DND-41 (cell line): ENCODE measurements around the gene SPATA1.

ENCODE experiments used
- ATAC-seq: fragments of 200-7000 bp; cut with Tn5 transposase; 3 replicates; pipeline ENCODE4 v1.9.1; 2021; ENCODE audit warnings: low read depth; ENCODE audit not compliant: insufficient read depth
- DNase-seq: peaks from one replicate; pipeline ENCODE4 v3.0.0-alpha.2; 2020
- H2AFZ ChIP-seq: 2 replicates; pipeline ENCODE4 v1.6.0; 2012; ENCODE audit warnings: low read depth, low read length
- H3K27ac ChIP-seq: 2 replicates; pipeline ENCODE4 v1.5.1; 2012; ENCODE audit warnings: low read length, inconsistent platforms
- H3K27me3 ChIP-seq: fragments of 200-600 bp; sonication (generic); 2 replicates; pipeline ENCODE4 v1.6.0; 2012; ENCODE audit warnings: low read length, mild to moderate bottlenecking, inconsistent platforms; ENCODE audit not compliant: insufficient read depth, poor library complexity
- H3K36me3 ChIP-seq: 2 replicates; pipeline ENCODE4 v1.5.1; 2012; ENCODE audit warnings: low read length, inconsistent platforms; ENCODE audit not compliant: insufficient read depth
- H3K4me1 ChIP-seq: 2 replicates; pipeline ENCODE4 v1.5.1; 2012; ENCODE audit warnings: mild to moderate bottlenecking, low read length; ENCODE audit not compliant: insufficient read depth
- H3K4me2 ChIP-seq: 2 replicates; pipeline ENCODE4 v1.6.0; 2012; ENCODE audit warnings: mild to moderate bottlenecking, moderate library complexity, low read length, inconsistent platforms; ENCODE audit not compliant: insufficient read depth
- H3K4me3 ChIP-seq, 2 experiments: fragments of 200-600 bp in 1 of 2; shearing (Covaris generic) in 1 of 2; 2 replicates each; pipeline ENCODE4 v1.5.1; 2012 to 2016; ENCODE audit warnings: inconsistent platforms in 2 of 2, low read length in 2 of 2, mild to moderate bottlenecking in 2 of 2, low read depth in 1 of 2, moderate library complexity in 1 of 2
- H3K79me2 ChIP-seq: 2 replicates; pipeline ENCODE4 v1.6.0; 2012; ENCODE audit warnings: low read length, inconsistent platforms; ENCODE audit not compliant: insufficient read depth
- H3K9ac ChIP-seq: 2 replicates; pipeline ENCODE4 v1.6.0; 2012; ENCODE audit warnings: low read depth, mild to moderate bottlenecking, inconsistent platforms, low read length, moderate library complexity
- H3K9me3 ChIP-seq: 2 replicates; pipeline ENCODE4 v1.5.1; 2012; ENCODE audit warnings: low read length, moderate library complexity, mild to moderate bottlenecking, inconsistent platforms; ENCODE audit not compliant: insufficient read depth, severe bottlenecking
- H4K20me1 ChIP-seq: 2 replicates; pipeline ENCODE4 v1.6.0; 2012; ENCODE audit warnings: low read length; ENCODE audit not compliant: insufficient read depth
- EZH2 ChIP-seq: IDR thresholded peaks from 3 replicates; pipeline ENCODE4 v1.6.1; 2012; ENCODE audit warnings: borderline replicate concordance, low read depth, mild to moderate bottlenecking, moderate library complexity, low read length, inconsistent platforms; ENCODE audit not compliant: severe bottlenecking
- TF ChIP-seq, protein P1 (sequence below): IDR thresholded peaks from 2 replicates; pipeline ENCODE4 v1.5.1; 2012; ENCODE audit warnings: borderline replicate concordance, low read length, moderate library complexity, mild to moderate bottlenecking; ENCODE audit not compliant: poor library complexity, severe bottlenecking; ENCODE audit errors: extremely low read depth

Gene SPATA1

DNA sequence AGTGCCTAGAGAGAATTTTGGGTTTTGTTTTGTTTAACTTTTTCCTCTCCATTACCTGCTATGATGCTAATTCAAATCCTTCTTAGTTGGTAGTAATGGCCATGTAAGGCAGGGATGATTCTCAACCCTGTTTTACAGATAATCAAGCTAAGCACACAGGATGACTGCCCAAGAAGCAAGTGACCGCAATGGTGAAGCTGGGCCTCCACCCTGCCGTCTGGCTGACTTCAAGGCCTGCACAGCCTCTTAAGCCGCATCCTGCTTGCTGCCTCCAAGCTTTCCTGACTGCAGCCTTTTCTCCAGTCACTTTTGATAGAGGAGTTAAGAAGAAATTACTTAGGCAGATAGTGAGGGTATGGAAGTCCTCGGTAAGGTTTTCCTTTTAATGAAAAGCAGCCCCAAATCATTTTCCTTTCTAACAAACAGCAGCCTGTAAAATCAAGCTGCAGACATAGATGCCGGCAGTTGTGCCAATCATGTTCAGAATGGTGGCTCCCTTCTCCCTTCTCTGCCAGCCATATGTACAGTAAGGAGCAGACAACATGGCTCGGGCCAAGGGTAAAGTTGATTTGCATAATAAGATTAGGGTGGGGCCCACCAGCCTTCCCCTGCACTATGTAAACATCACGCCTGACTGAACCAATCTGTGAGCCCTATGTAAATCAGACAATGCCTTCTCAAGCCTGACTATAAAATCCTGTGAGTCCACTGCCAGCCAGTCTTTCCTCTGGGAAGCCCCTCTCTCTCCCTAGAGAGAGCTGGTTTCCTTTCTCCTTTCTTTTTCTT, 76.8 kb downstream of the SPATA1 start:
- no peaks in the 10 kb centered on the region for H3K79me2 ChIP-seq
- H4K20me1 ChIP-seq: no peaks in the 10 kb centered on the region
- no peaks in the 10 kb centered on the region for H3K27me3 ChIP-seq
- no peak for TF ChIP-seq EZH2
- TF ChIP-seq, protein P1, sequence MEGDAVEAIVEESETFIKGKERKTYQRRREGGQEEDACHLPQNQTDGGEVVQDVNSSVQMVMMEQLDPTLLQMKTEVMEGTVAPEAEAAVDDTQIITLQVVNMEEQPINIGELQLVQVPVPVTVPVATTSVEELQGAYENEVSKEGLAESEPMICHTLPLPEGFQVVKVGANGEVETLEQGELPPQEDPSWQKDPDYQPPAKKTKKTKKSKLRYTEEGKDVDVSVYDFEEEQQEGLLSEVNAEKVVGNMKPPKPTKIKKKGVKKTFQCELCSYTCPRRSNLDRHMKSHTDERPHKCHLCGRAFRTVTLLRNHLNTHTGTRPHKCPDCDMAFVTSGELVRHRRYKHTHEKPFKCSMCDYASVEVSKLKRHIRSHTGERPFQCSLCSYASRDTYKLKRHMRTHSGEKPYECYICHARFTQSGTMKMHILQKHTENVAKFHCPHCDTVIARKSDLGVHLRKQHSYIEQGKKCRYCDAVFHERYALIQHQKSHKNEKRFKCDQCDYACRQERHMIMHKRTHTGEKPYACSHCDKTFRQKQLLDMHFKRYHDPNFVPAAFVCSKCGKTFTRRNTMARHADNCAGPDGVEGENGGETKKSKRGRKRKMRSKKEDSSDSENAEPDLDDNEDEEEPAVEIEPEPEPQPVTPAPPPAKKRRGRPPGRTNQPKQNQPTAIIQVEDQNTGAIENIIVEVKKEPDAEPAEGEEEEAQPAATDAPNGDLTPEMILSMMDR: no peak
- no peak overlapping the region for H3K9ac ChIP-seq
- no peak overlapping the region for H2AFZ ChIP-seq
- ATAC-seq (no peak), DNase-seq (no peak)
- no peaks in the 10 kb centered on the region for H3K4me1 ChIP-seq
- H3K4me2 ChIP-seq: no peak overlapping the region
- no peaks in the 10 kb centered on the region for H3K36me3 ChIP-seq
- no peak overlapping the region for H3K27ac ChIP-seq
- H3K4me3 ChIP-seq: no peak overlapping the region
- H3K9me3 ChIP-seq: peaks cover 3% of the 10 kb centered on the region

DNA sequence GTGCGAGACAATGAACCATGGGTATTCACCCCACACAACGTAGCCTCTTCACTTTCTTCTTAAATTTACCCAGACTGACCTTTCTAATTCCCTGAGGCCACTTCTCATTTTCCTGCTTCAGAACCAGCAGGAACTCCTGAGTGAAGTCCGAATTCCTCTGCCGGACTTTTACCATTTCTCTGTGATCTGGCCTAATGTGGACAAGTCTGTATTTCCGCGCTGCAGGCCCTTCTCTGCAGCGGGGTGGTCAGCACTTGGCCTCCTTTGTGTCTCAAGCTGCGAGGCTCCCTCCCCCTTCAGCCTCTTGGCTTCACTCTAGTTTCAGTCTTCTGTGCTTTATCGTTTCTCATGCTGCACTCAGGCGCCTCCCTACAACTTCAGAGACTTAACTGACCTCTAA, 77.5 kb downstream of the SPATA1 start:
- H4K20me1 ChIP-seq: no peaks in the 10 kb centered on the region
- H3K4me2 ChIP-seq: no peak overlapping the region
- H3K9ac ChIP-seq: no peak overlapping the region
- H3K36me3 ChIP-seq: no peaks in the 10 kb centered on the region
- no peak overlapping the region for H3K27ac ChIP-seq
- no peak for ATAC-seq
- peaks cover 3% of the 10 kb centered on the region for H3K9me3 ChIP-seq
- H3K4me1 ChIP-seq: no peaks in the 10 kb centered on the region
- H2AFZ ChIP-seq: no peak overlapping the region
- H3K27me3 ChIP-seq: no peaks in the 10 kb centered on the region
- no peaks in the 10 kb centered on the region for H3K79me2 ChIP-seq
- no peak overlapping the region for H3K4me3 ChIP-seq
- no peak for DNase-seq
- TF ChIP-seq EZH2: no peak
- TF ChIP-seq, protein P1: no peak

DNA sequence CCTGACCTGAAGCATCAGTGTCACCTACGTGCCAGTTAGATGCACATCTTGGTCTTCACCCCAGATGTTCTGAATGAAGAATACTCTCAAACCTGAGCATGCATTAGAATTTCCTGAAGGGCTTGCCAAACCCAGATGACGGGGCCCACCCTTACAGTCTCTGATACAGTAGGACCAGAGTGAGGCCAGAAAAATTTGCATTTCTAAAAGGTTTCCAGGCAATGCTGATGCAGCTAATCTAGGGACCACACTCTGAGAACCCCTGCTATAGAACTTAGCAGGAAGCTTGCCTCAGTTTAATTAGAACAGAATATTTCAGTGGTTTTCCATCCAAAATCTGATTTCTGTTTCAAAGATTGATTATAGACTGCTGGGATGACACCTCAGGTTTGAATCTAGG, 77.9 kb downstream of the SPATA1 start:
- peaks cover 3% of the 10 kb centered on the region for H3K9me3 ChIP-seq
- no peak overlapping the region for H3K9ac ChIP-seq
- no peaks in the 10 kb centered on the region for H3K27me3 ChIP-seq
- no peak for DNase-seq
- H3K4me1 ChIP-seq: no peaks in the 10 kb centered on the region
- TF ChIP-seq EZH2: no peak
- TF ChIP-seq, protein P1: no peak
- no peaks in the 10 kb centered on the region for H4K20me1 ChIP-seq
- no peaks in the 10 kb centered on the region for H3K79me2 ChIP-seq
- H3K4me2 ChIP-seq: no peak overlapping the region
- no peak for ATAC-seq
- H3K27ac ChIP-seq: no peak overlapping the region
- H3K36me3 ChIP-seq: no peaks in the 10 kb centered on the region
- no peak overlapping the region for H3K4me3 ChIP-seq
- no peak overlapping the region for H2AFZ ChIP-seq
